VCaP (cell line): Measurements from ENCODE around the gene MYL12B.

ENCODE experiments used
- H3K27ac ChIP-seq: fragments of 450-650 bp; 2 replicates; pipeline ENCODE4 v1.5.1; 2017
- CTCF ChIP-seq: fragments of 450-650 bp; conservative IDR thresholded peaks from 2 replicates; pipeline ENCODE4 v1.5.1; 2017; ENCODE audit warnings: mild to moderate bottlenecking, moderate library complexity

Gene MYL12B

GRCh38 chr18:3256693-3257626, 5.0 kb upstream of the MYL12B start:
- H3K27ac ChIP-seq: peak overlapping the region; percentile 46; the same call in 1 of the 2 replicates
- no peak for TF ChIP-seq CTCF

GRCh38 chr18:3257627-3258120, 4.3 kb upstream of the MYL12B start:
- no peak overlapping the region for H3K27ac ChIP-seq
- no peak for TF ChIP-seq CTCF

- TF ChIP-seq CTCF: no peak
- H3K27ac ChIP-seq: peak overlapping the region; percentile 97
Observed at GRCh38 chr18:3260995-3261372, 949 bp upstream of the MYL12B start.

GRCh38 chr18:3262234-3263131, 550 bp downstream of the MYL12B start:
- TF ChIP-seq CTCF: no peak
- peak overlapping the region; percentile 97 for H3K27ac ChIP-seq

GRCh38 chr18:3263132-3263700, 1.3 kb downstream of the MYL12B start:
- peak overlapping the region; percentile 97 for H3K27ac ChIP-seq
- no peak for TF ChIP-seq CTCF

- no peak overlapping the region for H3K27ac ChIP-seq
- no peak for TF ChIP-seq CTCF
Observed at GRCh38 chr18:3264362-3264761, 2.4 kb downstream of the MYL12B start.

- no peak for TF ChIP-seq CTCF
- no peak overlapping the region for H3K27ac ChIP-seq
Observed at GRCh38 chr18:3265564-3266033, 3.7 kb downstream of the MYL12B start.
